ENCODE measurements around the gene ARL2.
A peak's percentile ranks its signal among the peaks of the same experiment; 100 is the strongest.

ARL2 gene

GRCh38 chr11:65051398-65051858 lies 37.5 kb downstream of the ARL2 start:
- no peak for DNase-seq

- no peak for DNase-seq
Measured at GRCh38 chr11:65053827-65054508, 40.0 kb downstream of the ARL2 start.

- DNase-seq: no peak
Measured at GRCh38 chr11:65055538-65055937, 41.6 kb downstream of the ARL2 start.

- DNase-seq: no peak
Measured at GRCh38 chr11:65056999-65057398, 43.0 kb downstream of the ARL2 start.

- DNase-seq: no peak
Measured at GRCh38 chr11:65057526-65057925, 43.6 kb downstream of the ARL2 start.

- DNase-seq: no peak
Measured at GRCh38 chr11:65058012-65058411, 44.1 kb downstream of the ARL2 start.

- no peak for DNase-seq
Measured at GRCh38 chr11:65058419-65059054, 44.6 kb downstream of the ARL2 start, which contains the start of gene NAALADL1. TSS of gene NAALADL1 (minus strand) at chr11:65058553. CDS start at chr11:65058521, 32 bp downstream.

GRCh38 chr11:65059523-65059922 lies 45.6 kb downstream of the ARL2 start:
- no peak for DNase-seq

GRCh38 chr11:65059959-65060824 lies 46.2 kb downstream of the ARL2 start:
- no peak for DNase-seq

GRCh38 chr11:65060913-65061408 lies 47.0 kb downstream of the ARL2 start:
- DNase-seq: no peak

GRCh38 chr11:65063532-65063931 lies 49.6 kb downstream of the ARL2 start:
- DNase-seq: no peak

GRCh38 chr11:65064847-65065240 lies 50.9 kb downstream of the ARL2 start:
- DNase-seq: no peak

GRCh38 chr11:65065851-65066250 lies 51.9 kb downstream of the ARL2 start:
- no peak for DNase-seq

- DNase-seq: no peak
Measured at GRCh38 chr11:65066315-65066714, 52.4 kb downstream of the ARL2 start.

- peak; percentile 37 for DNase-seq
Measured at GRCh38 chr11:65066805-65067291, 52.9 kb downstream of the ARL2 start.

GRCh38 chr11:65067446-65067845 lies 53.5 kb downstream of the ARL2 start:
- DNase-seq: no peak

- DNase-seq: no peak
Measured at GRCh38 chr11:65069217-65069616, 55.3 kb downstream of the ARL2 start.

All from NCI-H1417 treated with DMSO at 0.1 percent for 48 hours (cell line).